HG03025 (cell line): Measurements from ENCODE around the gene STPG1.

ENCODE experiments used
- ATAC-seq: cut with Tn5 transposase; IDR thresholded peaks from one replicate; pipeline ENCODE4 v1.9.1; 2021; ENCODE audit warnings: mild to moderate bottlenecking, moderate library complexity; ENCODE audit not compliant: unreplicated experiment, low FRiP score

Gene STPG1

GRCh38 chr1:24347159-24347934, 66.2 kb downstream of the STPG1 start:
- ATAC-seq = no peak

GRCh38 chr1:24345334-24345733, 68.2 kb downstream of the STPG1 start:
- ATAC-seq = no peak

GRCh38 chr1:24344090-24344742, 69.4 kb downstream of the STPG1 start:
- ATAC-seq = no peak

GRCh38 chr1:24343412-24344089, 70.0 kb downstream of the STPG1 start:
- no peak for ATAC-seq

- ATAC-seq = no peak
Observed at GRCh38 chr1:24341260-24341659, 72.3 kb downstream of the STPG1 start.

- no peak for ATAC-seq
Observed at GRCh38 chr1:24340770-24341169, 72.8 kb downstream of the STPG1 start.

GRCh38 chr1:24339996-24340395, 73.6 kb downstream of the STPG1 start:
- no peak for ATAC-seq

- ATAC-seq = no peak
Observed at GRCh38 chr1:24338447-24338846, 75.1 kb downstream of the STPG1 start.

- ATAC-seq = no peak
Observed at GRCh38 chr1:24337455-24337854, 76.1 kb downstream of the STPG1 start.

- no peak for ATAC-seq
Observed at GRCh38 chr1:24336075-24336474, 77.5 kb downstream of the STPG1 start.

- no peak for ATAC-seq
Observed at GRCh38 chr1:24331961-24332673, 81.5 kb downstream of the STPG1 start.

- no peak for ATAC-seq
Observed at GRCh38 chr1:24329797-24330543, 83.6 kb downstream of the STPG1 start.

GRCh38 chr1:24329331-24329730, 84.3 kb downstream of the STPG1 start:
- no peak for ATAC-seq

GRCh38 chr1:24327891-24328290, 85.7 kb downstream of the STPG1 start:
- ATAC-seq = no peak

- ATAC-seq = no peak
Observed at GRCh38 chr1:24327486-24327885, 86.1 kb downstream of the STPG1 start.

- no peak for ATAC-seq
Observed at GRCh38 chr1:24325587-24326449, 87.8 kb downstream of the STPG1 start.

GRCh38 chr1:24324903-24325302, 88.7 kb downstream of the STPG1 start:
- ATAC-seq = no peak

- ATAC-seq = no peak
Observed at GRCh38 chr1:24323281-24323680, 90.3 kb downstream of the STPG1 start.

- no peak for ATAC-seq
Observed at GRCh38 chr1:24322470-24323177, 91.0 kb downstream of the STPG1 start.
